HG02970 (cell line): ENCODE data around the gene GRB10.
"Not testable (repeated sequence)": the region's sequence is repeated elsewhere in the genome, so short reads cannot be mapped to it uniquely, and the experiment has no call there.

Source experiments
- ATAC-seq: cut with Tn5 transposase; IDR thresholded peaks from one replicate; pipeline ENCODE4 v1.9.1; 2021; ENCODE audit warnings: mild to moderate bottlenecking, moderate library complexity, moderate number of reproducible peaks; ENCODE audit not compliant: unreplicated experiment, low FRiP score

The GRB10 gene

DNA sequence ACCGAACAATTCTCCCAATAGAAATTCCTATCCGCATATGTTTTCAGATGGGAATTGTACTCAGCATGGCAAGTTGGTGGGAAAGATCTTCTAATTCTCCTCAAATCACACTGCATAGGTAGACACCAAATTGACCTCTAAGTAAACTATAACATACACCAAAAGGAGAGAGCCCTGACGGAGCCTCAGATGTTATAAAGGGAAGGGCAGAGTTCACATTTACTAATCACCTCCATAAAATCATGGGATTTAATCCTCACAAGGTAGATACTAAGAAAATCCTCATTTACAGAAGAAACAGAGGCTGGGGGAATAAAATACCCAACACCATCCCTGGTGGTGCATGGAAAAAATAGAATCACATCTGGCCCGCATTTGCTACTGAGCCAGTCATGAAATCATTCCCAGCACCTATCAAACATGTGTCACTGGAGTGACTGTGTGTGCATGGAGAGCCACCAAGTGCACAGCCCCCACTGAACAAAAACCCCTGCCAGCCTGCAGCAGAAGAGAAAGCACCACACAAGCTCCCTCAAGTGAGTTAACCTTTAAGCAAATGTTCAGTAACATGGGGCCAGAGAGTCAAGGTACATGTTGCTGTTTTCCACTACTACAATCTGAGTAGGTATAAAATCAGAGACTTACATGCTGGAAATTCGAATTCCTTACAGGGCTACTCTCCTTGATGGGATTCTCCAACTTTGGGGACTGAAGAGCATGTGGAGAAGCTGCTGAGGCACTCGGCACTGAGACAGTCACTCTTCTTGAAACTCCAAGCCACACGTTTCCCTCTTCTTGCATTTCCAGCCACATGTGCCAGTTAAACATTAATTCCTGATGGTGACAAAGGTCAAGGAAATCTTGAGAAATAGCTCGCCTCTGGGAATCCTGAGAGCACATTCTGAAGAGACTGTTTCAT, 217.8 kb downstream of the GRB10 start, which contains the start of gene DDC:
TSS of gene DDC (minus strand) at position 766 of the 919 bp plus-strand sequence. CDS start 21,320 bp downstream, outside the sequence.
- no peak for ATAC-seq

DNA sequence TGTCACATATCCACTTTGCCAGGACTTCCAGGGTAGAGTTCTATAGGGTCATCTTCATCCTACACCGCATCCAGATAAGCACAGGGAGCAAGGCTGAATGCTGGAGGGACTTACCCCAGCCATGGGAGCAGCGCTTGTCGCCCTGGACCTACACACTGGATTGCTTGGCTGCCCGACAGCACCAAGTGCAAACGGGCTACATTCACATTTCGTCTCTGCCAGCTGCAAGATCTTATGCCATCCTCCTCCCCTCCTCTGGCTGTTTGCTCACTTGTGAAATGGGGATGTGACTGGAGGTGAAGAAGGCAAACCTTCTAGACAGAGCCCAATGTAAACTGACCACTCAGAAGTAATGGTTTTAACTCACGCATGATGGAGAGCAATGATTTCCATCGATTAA, 218.5 kb downstream of the GRB10 start:
- ATAC-seq, result no peak

DNA sequence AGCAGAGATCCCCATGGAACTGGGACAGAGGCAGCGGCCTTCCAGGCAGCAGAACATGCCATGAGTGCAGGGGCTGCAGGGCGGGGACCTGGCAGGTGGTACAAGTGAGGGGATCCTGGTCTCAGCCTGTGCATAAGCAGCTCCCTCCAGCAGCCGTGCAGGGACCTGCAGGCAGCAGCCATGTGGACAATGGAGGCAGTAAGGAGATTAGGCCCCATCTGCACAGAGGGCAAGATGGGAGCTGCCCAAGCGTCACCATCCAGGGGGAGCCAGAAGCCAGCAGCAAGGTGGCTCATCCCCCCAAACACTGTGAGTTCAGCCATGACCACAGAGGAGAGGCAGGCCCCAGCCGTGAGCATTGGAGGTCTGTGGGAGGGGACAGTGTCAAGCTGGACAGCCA, 220.6 kb downstream of the GRB10 start:
- no peak for ATAC-seq

DNA sequence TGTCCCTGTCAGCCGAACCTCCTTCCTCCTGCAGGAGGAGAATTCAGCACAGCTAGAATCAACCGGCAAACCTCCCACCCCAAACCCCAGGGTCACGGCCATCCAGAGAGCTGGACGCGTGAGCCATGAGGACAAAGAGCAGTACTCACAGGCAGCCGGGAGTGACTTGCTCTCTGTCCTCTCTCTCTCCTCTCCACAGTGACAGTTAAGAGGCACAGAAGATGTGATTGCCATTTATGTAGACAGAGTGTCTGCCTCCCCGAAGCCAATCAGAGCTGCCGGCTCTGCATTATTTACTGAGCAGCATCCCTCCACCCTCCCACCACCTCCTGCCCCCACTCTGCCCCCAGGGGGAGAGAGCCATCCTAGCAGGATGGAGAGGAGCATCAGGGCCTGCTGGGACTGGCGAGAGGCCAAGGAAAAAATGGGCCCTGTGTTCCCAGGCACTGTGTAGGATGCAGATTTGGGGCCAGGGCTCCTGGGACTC, 221.8 kb downstream of the GRB10 start:
- no peak for ATAC-seq

DNA sequence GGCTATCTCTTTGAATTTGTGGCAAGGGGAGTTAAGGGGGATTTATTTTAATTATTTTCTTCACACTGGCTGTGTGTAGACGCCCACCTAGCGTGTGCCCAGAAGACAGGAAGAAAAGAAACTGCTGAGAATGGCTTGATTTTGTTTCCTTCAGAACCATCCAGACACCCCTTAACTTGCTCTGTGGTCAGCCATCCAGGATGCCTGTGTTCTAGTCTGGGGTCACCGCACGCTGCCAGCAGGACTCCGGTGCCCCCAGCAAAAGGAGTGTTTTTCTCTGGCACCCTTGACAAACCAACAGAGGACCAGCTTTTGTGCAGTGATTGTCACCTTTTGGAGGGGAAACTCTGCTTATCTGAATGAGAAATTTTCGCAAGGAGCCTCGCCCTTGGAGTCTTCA, 222.8 kb downstream of the GRB10 start:
- ATAC-seq, result no peak

DNA sequence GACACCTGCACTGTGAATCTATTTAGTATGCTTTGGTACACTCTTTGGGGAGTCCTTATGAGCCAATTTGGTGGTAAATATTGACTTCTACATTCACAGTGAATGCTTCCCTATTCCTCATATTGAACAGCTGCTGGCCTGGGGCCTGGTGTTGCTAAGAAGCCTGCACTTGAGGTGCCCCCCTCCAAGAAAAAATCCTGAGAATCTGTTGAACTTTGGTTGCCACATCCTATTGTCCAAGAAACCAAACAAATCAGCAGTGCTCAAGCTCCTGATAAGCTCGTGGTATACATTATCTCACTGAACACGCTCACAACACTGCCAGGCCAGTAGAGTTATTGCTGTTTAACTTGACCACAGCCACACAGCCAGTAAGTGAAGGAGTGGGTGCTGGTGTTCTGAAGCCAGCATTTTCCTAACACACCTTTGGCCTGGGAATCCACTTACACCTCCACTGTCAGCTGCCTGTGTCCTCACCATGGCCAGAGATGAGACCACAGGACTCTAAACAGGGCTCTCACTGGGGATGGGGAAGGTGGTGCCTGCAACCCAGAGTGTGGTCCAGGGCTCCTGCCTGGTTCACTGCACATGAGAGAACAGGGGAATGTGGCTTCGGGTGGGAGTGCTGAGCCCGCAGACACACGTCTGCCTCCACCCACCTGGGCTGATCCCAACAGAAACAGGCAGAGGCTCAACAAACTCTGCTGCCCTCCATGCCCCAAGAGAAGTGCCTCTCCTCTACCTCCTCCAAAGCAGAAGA, 224.2 kb downstream of the GRB10 start:
- no peak for ATAC-seq

DNA sequence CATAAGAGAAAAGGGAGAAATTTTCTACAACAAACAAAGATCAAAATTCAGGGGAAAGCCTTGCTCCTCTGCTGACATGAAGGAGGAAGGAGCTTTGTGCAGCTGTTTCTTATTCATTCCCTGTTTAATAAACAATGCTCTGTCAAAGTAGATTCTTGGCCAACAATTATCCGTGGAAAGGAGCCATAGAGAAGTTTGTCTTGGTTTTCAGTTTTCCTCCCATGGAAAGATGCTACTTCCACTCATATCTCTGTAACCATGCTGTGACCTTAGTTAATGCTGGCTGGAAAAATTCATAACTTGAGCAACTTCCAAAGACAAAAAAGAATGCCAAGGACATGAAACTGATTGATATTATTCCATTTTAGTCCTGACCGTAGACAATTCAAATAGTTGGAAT, 225.6 kb downstream of the GRB10 start:
- ATAC-seq, result no peak

DNA sequence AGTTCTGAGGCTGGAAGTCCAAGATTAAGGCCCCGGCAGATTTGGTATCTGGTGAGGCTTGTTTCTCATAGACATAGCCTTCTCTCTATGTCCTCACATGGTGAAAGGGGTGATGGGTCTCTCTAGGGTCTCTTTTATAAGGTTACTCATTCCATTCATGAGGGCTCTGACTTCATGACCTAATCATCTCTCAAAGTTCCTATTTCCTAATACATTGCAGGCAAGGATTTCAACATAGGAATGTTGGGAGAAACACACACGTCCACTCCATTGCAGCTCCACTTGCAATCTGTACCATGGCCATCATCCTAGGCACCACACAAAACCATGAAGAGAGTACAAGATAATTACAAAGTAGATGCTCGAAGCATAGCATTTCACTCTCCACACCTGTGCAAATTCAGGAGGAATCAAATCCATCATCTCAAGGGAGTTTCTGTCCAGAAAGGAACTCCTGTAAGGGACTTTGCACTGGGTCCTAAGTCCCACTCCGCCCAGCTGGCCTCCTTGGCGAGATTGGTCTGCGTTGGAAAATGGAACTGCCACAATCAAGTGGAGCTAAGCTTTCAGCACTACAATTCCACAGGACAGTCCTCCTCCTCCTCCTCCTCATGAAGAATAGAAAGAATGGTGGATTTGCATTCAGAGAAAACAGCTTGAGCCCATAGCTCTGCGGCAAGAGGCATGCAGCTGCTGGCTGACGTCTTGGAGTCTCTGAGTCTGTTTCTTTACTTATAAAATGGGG, 226.3 kb downstream of the GRB10 start:
- no peak for ATAC-seq

DNA sequence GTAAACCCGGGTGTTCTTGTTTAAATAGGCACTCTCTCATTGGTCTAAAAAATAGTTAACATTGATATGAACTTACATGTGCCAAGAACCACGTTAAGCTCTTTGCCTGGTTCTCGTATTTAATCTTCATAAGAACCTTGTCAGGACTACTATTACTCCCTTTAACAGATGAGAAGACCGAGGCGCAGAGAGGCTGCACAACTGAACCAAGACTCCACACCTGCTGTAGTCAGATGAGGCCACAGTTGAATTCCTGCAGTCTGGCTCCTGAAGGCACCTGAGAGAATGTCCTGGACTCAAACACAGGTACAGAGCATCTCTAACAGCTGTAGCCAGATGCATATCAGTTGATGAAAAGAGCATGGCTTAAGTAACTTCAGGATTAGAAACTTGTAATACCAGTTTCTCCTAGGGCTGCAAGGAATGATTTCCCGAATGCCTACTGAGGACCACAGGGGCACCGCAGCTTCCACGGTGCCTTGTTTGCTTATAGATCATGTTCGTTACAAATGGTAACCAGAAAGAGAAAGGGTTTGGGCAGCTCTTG, 227.0 kb downstream of the GRB10 start:
- no peak for ATAC-seq

DNA sequence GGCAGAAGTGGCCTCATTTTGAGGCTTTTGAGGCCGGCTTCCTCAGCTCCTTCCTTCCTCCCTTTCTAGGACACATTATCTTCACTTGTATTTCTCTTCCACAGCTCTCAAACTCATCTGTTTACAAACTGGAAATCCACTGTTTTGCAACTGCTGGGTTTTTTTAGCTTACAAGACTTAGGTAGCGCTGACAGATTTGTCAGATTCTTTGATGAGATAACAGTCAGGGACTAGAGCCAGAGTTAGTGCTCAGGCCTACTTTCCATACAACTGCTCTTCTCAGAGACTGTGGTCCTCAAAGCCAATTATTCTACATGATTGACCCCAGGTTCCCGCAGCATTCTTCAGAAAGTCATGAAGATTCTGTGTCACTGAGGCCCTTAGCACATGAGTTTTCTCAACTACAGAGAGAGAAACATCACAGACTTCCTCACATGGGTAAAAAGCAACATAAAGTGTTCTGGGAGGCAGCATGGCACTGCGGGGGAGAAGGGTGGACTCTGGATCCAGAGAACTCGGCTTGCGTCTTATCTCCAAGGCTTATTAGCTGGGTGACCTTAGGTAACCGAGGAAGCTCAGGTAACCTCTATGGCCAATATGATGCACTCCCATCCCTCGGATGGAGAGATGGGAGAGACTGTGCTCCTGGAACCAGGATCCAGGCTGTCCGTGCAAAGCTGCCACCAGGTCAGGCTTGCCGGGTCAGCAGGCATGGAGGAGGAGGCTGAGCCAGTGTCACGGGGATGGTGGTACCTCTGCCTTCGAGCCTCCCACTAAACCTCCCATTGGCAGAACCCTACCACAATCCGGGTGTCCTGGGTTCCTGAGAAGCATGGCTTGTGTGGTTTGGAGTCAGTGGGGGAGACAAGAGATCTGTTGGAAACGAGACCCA, 228.0 kb downstream of the GRB10 start:
- no peak for ATAC-seq

DNA sequence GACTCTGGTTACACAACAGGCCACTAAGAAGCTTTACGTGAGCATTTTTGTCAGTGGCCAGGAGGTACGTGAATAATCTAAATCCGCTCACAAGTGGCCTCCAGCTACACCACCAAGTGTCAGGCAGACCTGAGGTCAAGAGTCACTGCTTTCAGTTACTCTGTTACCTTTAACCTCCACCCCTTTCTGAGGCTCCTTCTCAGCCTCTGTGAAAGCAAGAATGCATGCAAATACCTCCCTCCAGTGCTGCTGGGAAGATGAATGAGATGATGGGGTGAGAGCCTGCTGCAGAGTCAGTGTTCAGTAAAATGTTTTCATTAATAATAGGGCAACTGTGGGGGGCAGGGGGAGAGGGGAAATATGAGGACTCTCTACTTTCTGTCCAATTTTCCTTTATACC, 228.7 kb downstream of the GRB10 start:
- ATAC-seq, result no peak

DNA sequence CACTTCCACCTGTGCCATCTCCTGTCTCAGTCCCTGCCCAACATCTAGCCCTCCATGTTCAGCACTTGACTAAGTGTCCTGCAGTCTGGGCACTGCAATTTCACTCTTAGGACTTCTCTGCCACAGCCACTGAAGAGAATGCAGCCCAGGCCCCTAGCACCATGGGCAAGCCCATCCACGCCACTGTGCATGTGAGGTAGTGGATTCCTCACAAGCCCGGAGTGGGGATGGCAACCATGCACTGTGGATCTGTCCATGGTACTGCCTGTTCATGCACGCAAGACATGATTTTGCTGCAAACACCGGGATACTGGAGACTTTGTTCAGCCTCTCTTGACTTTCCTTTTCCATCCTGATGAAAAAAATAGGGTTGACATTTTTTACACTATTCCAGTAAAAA, 229.8 kb downstream of the GRB10 start:
- ATAC-seq, result no peak

DNA sequence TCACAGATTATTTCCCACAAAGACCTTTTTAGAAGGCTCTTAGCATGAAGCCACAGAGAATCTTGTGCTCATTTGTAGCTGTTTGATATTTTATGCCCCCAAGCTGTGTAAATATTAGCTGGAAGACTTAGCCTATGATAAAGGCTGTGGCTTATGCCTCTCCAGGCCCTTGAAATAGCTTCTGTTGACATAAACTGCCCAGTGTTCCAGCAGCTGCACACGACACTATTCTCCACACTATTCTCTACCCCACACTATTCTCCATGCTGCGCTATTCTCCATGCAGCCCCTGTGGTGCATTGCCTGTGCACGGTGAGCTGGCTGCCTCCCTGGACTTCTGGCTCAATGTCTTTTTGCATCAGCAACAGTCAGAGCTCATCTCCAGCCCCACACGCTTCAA, 230.6 kb downstream of the GRB10 start:
- no peak for ATAC-seq

DNA sequence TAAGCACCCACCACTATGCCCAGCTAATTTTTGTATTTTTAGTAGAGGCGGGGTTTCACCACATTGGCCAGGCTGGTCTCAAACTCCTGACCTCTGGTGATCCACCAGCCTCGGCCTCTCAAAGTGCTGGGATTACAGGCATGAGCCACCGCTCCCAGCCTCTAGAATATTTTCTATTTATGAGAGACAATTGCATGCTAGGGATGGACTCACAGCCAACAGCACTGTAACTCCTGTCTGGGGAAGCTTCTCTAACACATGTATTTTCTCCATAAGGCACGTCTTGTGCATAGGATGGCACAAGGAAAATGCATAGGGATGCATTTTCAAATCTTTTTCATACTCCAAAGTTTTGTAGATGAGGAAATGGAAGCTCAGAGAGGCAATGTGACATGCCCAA, 237.1 kb downstream of the GRB10 start:
- not testable (repeated sequence) for ATAC-seq

DNA sequence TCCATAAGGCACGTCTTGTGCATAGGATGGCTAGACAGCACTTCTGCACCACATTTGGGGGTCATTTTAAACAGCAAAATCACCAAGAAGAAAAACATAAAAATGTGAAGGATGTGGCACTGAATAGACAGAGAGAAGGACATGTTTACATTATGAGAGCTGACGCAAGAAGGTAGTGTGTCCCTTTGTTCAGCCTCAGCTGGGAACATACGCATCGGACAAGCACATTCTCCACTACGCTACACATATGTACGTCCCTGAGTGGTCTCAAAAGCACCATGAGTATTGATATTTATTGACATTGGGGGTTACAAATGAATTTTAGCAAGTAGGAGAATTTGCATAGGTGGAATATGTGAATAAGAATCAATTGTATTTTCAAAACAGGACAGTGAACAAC, 237.7 kb downstream of the GRB10 start:
- no peak for ATAC-seq

DNA sequence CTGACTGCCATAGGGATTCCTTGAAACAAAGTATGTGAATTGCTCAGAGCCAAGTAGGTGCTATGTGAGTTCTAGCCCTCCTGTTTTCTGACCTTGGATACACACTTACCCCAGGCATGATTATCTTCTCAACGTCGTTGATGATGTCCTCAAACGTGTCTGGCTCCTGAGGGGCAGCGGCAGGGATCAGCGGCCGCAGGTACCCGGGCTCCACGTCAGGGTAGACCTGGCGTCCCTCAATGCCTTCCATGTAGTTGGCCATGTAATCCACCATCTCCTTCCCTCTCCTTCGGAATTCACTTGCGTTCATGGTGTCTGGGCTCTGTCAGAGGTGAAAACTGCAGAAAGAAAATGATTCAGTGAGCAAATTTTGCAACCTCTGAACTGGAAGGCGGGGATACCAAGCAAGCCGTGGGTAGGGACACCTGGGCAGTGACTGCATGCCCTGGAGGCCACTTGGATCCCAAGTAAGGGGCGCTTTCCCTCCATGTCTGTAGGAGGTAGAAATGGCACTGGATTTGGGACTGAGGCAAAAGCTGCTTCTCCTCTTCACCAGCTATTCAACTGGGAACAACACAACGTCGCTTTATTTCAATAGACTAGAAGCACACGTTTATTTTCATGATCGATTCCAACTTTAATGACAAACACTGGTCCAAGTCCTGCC, 238.8 kb downstream of the GRB10 start:
- no peak for ATAC-seq

DNA sequence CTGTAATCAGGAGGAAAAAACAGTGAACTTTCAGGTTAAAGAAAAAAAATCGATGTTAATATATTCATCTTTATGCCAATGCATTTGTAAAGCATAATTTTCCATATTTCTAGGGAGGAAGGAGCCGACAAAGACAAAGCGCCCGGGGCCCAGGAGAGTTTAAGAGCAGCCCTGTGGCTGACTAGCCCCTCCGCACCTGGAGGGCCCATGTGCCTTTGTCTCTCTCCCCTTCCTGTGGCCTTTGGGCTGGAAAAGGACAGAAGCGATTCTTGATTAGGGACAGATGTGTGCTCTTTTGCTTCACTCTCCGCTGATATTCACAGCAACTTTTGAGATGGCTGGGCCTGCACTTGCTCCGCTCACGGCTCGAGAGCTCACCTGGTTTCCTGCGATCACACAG, 240.6 kb downstream of the GRB10 start:
- no peak for ATAC-seq

DNA sequence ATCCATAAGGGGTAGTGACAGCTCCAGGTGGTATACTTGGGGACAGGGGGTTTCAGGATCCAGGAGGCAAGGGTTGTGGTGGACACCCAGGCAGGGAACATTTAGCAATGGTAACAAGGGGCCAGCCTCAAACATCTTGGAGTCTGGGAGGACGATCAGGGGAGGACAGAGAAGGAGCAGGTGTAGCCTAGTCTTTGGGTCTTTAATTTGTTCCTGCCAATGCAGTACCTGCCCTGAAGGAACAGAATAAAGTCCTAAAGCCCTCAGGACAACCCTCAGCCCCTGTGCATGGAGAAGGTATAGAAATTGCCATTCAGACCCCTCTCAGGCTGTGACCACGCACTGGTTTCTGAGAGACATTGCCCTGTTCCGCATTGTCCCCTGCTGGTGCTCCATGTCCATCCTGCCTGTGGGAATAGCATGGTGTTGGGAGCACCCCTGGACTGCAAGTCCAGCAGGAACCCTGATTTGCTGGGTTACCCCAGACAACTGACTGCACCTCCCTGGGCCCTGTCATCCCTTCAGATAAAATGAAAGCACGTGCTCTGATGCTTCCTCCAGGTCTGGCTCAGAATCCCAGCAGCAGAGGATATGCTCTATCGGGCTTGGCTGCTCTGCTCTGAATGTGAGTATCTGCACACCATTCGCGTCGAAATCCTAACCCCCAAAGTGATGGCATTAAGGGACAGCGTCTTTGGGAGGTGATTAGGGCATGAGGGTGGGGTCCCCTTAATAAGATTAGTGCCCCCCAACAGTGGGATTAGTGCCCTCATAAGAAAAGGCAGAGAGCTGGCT, 241.7 kb downstream of the GRB10 start:
- no peak for ATAC-seq
